Measurements from ENCODE around the gene ZNF416. TPM values are rescaled to one million over a fixed set of nuclear protein-coding genes. Genes with fewer than 3 reads are reported as not detected.

Gene ZNF416
- total and polyA plus RNA-seq, 4 donors, result 0.97 to 2.9 (median 1.2) TPM

DNA sequence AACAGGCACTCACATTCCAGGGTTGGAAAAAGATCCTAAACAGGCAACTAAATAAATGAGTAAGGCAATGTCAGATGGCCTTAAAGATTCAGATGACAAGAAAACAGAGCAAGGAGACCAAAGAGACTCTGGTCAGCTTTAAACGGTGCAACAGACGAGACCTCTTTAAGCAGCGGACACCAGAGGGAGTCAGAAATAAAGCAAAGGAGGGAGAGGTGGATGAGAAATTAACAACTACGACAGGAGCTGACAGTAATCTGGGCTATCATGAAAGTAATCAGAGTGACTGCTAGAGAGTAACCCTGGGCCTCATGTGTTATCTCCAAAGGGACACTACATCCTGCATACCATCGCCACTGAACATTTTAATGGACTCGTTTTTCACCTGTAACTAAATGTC, 20.2 kb downstream of the ZNF416 start:
- Histone ChIP-seq H3K27me3 (ENCODE audit: control insufficient read depth in 4 of 4, insufficient read depth in 4 of 4, low read length in 3 of 4) (no peaks in the 10 kb centered on the region), H3K27ac (ENCODE audit: low read depth in 1 of 2, low read length in 2 of 2) (no peak overlapping the region), H3K9me3 (ENCODE audit: control insufficient read depth in 4 of 4, low read length in 3 of 4) (peaks cover 27 to 54% (median 32%) of the 10 kb centered on the region in 4 donors), H3K4me1 (ENCODE audit: control insufficient read depth in 4 of 4, insufficient read depth in 4 of 4, low read length in 3 of 4) (peaks cover 0 to 19% (median 11%) of the 10 kb centered on the region in 4 donors), H3K9ac (ENCODE audit: low read depth in 1 of 2, low read length in 2 of 2) (no peak overlapping the region), H3K4me3 (ENCODE audit: low read depth in 1 of 3, low read length in 3 of 3) (peak overlapping the region; percentile 70 to 91 (median 72)), H3K36me3 (ENCODE audit: control insufficient read depth in 4 of 4, insufficient read depth in 3 of 4, low read depth in 1 of 4, low read length in 3 of 4) (peaks cover 12 to 30% (median 29%) of the 10 kb centered on the region in 4 donors)
- 38% methylated on average over 6 of the region's 6 CpGs for WGBS
- DNase-seq (ENCODE audit: low spot score), result no peak
- TF ChIP-seq SP1 (IDR thresholded peaks at IDR 0.05) (no peak), TAF1 (conservative IDR thresholded peaks at IDR 0.05) (no peak), HNF4A (conservative IDR thresholded peaks at IDR 0.05) (no peak), JUND (IDR thresholded peaks at IDR 0.05) (no peak), FOXA2 (IDR thresholded peaks at IDR 0.05) (no peak), YY1 (IDR thresholded peaks at IDR 0.05) (no peak), EGR1 (IDR thresholded peaks at IDR 0.05; ENCODE audit: low read depth in 2 of 2) (no peak), HNF4G (IDR thresholded peaks at IDR 0.05) (no peak), RXRA (IDR thresholded peaks at IDR 0.05) (no peak), GABPA (IDR thresholded peaks at IDR 0.05 in 1 of 2, conservative IDR thresholded peaks at IDR 0.05 in 1 of 2) (no peak), RAD21 (IDR thresholded peaks at IDR 0.05) (no peak)
- TF ChIP-seq, protein P1, sequence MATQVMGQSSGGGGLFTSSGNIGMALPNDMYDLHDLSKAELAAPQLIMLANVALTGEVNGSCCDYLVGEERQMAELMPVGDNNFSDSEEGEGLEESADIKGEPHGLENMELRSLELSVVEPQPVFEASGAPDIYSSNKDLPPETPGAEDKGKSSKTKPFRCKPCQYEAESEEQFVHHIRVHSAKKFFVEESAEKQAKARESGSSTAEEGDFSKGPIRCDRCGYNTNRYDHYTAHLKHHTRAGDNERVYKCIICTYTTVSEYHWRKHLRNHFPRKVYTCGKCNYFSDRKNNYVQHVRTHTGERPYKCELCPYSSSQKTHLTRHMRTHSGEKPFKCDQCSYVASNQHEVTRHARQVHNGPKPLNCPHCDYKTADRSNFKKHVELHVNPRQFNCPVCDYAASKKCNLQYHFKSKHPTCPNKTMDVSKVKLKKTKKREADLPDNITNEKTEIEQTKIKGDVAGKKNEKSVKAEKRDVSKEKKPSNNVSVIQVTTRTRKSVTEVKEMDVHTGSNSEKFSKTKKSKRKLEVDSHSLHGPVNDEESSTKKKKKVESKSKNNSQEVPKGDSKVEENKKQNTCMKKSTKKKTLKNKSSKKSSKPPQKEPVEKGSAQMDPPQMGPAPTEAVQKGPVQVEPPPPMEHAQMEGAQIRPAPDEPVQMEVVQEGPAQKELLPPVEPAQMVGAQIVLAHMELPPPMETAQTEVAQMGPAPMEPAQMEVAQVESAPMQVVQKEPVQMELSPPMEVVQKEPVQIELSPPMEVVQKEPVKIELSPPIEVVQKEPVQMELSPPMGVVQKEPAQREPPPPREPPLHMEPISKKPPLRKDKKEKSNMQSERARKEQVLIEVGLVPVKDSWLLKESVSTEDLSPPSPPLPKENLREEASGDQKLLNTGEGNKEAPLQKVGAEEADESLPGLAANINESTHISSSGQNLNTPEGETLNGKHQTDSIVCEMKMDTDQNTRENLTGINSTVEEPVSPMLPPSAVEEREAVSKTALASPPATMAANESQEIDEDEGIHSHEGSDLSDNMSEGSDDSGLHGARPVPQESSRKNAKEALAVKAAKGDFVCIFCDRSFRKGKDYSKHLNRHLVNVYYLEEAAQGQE (IDR thresholded peaks at IDR 0.05), result no peak
- TF ChIP-seq, protein P2, sequence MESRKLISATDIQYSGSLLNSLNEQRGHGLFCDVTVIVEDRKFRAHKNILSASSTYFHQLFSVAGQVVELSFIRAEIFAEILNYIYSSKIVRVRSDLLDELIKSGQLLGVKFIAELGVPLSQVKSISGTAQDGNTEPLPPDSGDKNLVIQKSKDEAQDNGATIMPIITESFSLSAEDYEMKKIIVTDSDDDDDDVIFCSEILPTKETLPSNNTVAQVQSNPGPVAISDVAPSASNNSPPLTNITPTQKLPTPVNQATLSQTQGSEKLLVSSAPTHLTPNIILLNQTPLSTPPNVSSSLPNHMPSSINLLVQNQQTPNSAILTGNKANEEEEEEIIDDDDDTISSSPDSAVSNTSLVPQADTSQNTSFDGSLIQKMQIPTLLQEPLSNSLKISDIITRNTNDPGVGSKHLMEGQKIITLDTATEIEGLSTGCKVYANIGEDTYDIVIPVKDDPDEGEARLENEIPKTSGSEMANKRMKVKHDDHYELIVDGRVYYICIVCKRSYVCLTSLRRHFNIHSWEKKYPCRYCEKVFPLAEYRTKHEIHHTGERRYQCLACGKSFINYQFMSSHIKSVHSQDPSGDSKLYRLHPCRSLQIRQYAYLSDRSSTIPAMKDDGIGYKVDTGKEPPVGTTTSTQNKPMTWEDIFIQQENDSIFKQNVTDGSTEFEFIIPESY (IDR thresholded peaks at IDR 0.05), result no peak
- TF ChIP-seq, protein P3, sequence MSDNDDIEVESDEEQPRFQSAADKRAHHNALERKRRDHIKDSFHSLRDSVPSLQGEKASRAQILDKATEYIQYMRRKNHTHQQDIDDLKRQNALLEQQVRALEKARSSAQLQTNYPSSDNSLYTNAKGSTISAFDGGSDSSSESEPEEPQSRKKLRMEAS (IDR thresholded peaks at IDR 0.05), result no peak
- TF ChIP-seq, protein P4, sequence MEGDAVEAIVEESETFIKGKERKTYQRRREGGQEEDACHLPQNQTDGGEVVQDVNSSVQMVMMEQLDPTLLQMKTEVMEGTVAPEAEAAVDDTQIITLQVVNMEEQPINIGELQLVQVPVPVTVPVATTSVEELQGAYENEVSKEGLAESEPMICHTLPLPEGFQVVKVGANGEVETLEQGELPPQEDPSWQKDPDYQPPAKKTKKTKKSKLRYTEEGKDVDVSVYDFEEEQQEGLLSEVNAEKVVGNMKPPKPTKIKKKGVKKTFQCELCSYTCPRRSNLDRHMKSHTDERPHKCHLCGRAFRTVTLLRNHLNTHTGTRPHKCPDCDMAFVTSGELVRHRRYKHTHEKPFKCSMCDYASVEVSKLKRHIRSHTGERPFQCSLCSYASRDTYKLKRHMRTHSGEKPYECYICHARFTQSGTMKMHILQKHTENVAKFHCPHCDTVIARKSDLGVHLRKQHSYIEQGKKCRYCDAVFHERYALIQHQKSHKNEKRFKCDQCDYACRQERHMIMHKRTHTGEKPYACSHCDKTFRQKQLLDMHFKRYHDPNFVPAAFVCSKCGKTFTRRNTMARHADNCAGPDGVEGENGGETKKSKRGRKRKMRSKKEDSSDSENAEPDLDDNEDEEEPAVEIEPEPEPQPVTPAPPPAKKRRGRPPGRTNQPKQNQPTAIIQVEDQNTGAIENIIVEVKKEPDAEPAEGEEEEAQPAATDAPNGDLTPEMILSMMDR (IDR thresholded peaks at IDR 0.05; ENCODE audit: low read depth, low read length, missing input control), result no peak

DNA sequence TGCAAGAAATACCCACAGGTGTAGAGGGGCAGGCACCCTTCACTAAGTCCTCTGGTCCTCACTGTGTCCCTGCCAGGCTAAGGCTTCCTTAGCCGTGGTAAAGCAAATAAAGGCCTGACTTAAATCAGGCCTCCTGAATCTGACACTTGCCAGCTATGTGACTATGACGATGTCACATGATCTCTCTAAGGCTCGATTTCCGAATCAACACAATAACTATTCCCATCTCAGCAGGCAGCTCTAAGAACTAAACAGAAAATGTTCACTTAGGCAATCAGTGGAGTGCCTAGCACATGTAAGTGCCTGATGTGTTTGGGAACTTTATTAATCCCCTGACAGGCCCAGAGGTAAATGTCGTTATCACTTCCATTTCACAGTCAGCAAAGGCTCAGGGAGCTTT, 21.1 kb downstream of the ZNF416 start:
- no peak overlapping the region for H3K9ac ChIP-seq (ENCODE audit: low read depth in 1 of 2, low read length in 2 of 2)

More for the DNA sequence above, 21.1 kb downstream of the ZNF416 start:
- Histone ChIP-seq H3K27me3 (ENCODE audit: control insufficient read depth in 4 of 4, insufficient read depth in 4 of 4, low read length in 3 of 4) (no peaks in the 10 kb centered on the region), H3K36me3 (ENCODE audit: control insufficient read depth in 4 of 4, insufficient read depth in 3 of 4, low read depth in 1 of 4, low read length in 3 of 4) (peaks cover 12 to 38% (median 36%) of the 10 kb centered on the region in 4 donors), H3K4me3 (ENCODE audit: low read depth in 1 of 3, low read length in 3 of 3) (peak overlapping the region in 2 of 3 donors; percentile 46 to 70), H3K4me1 (ENCODE audit: control insufficient read depth in 4 of 4, insufficient read depth in 4 of 4, low read length in 3 of 4) (peaks cover 0 to 19% (median 11%) of the 10 kb centered on the region in 4 donors), H3K27ac (ENCODE audit: low read depth in 1 of 2, low read length in 2 of 2) (no peak overlapping the region), H3K9me3 (ENCODE audit: control insufficient read depth in 4 of 4, low read length in 3 of 4) (peaks cover 28 to 56% (median 39%) of the 10 kb centered on the region in 4 donors)
- 87% methylated on average over 5 of the region's 5 CpGs for WGBS
- TF ChIP-seq, protein P4 (IDR thresholded peaks at IDR 0.05; ENCODE audit: low read depth, low read length, missing input control), result no peak
- DNase-seq (ENCODE audit: low spot score), result no peak
